Vagina (tissue), 2 donors: ENCODE data around the gene PKM. TPM values are rescaled to one million over a fixed set of nuclear protein-coding genes. Genes with fewer than 3 reads are reported as not detected.

ENCODE experiments used
- DNase-seq, 2 donors: peaks; one replicate each; pipeline ENCODE4 v3.0.0-alpha.2; 2017; ENCODE audit errors: extremely low spot score in 2 of 2
- H3K27ac ChIP-seq: fragments of 200-600 bp; sonication (generic); one replicate; pipeline ENCODE4 v1.5.1; 2019
- H3K27me3 ChIP-seq: fragments of 200-600 bp; sonication (generic); one replicate; pipeline ENCODE4 v1.5.1; 2019
- H3K36me3 ChIP-seq, 2 donors: fragments of 200-600 bp; sonication (generic); one replicate each; pipeline ENCODE4 v1.5.1; 2017 to 2019
- H3K4me1 ChIP-seq: fragments of 200-600 bp; sonication (generic); one replicate; pipeline ENCODE4 v1.5.1; 2019
- H3K4me3 ChIP-seq, 2 donors: fragments of 200-600 bp; sonication (generic); 1 replicate in 1 of 2; 2 replicates in 1 of 2; pipeline ENCODE4 v1.5.1; 2016 to 2019
- H3K9me3 ChIP-seq: fragments of 200-600 bp; sonication (generic); one replicate; pipeline ENCODE4 v1.5.1; 2019
- POLR2A ChIP-seq, 2 donors: fragments of 450-650 bp; IDR thresholded peaks; one replicate each; pipeline ENCODE4 v1.6.1; 2017; ENCODE audit warnings: antibody characterized with exemption in 2 of 2, mild to moderate bottlenecking in 2 of 2, moderate library complexity in 2 of 2
- POLR2AphosphoS5 ChIP-seq, 2 donors: sonication (generic); formaldehyde crosslinking; IDR thresholded peaks; one replicate each; pipeline ENCODE4 v1.9.0; 2017; ENCODE audit warnings: antibody characterized with exemption in 2 of 2, mild to moderate bottlenecking in 2 of 2, low read depth in 1 of 2; ENCODE audit not compliant: insufficient read depth in 1 of 2
- intact Hi-C: fragments of 100-400 bp; cut with DNase I; formaldehyde crosslinking; loops from one replicate; pipeline ENCODE4 v1.15.1; 2023
- total RNA-seq: library from RNA; depleted of rRNA; stranded (reverse); fragments of >200 nt; gene quantifications from one replicate; pipeline ENCODE4 v1.2.3, GENCODE V29; 2016
- TF ChIP-seq, protein P1 (sequence below), 3 experiments: fragments of 450-650 bp in 2 of 3; fragments of 200-600 bp in 1 of 3; sonication (generic) in 1 of 3; IDR thresholded peaks; one replicate each; pipeline ENCODE4 v1.5.1; 2017 to 2019; ENCODE audit warnings: antibody characterized with exemption in 3 of 3, mild to moderate bottlenecking in 2 of 3, moderate library complexity in 2 of 3

PKM gene
- total RNA-seq, 1 donor from 2014 or later = 484 TPM

DNA sequence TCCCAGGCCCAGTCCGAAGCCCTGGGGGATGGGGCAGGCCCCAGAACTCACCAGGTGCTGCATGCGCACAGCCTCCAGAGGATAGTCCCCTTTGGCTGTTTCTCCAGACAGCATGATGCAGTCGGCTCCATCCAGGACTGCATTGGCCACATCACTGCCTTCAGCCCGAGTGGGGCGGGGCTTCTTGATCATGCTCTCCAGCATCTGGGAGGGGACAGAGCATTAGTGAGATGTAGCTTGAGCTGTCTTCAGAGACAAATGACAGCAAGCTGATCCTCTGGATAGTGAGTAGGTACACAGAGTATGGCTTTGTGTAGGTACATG, 24.4 kb downstream of the PKM start:
- Histone ChIP-seq H3K27me3 (no peaks in the 10 kb centered on the region), H3K4me1 (peaks cover 16% of the 10 kb centered on the region), H3K9me3 (no peaks in the 10 kb centered on the region), H3K27ac (no peak overlapping the region), H3K36me3 (peaks cover 5 to 98% of the 10 kb centered on the region in 2 donors), H3K4me3 (no peak overlapping the region)
- TF ChIP-seq POLR2A (IDR thresholded peaks at IDR 0.05) (no peak), POLR2AphosphoS5 (IDR thresholded peaks at IDR 0.05; ENCODE audit: insufficient read depth in 1 of 2, low read depth in 1 of 2) (no peak)
- TF ChIP-seq, protein P1, sequence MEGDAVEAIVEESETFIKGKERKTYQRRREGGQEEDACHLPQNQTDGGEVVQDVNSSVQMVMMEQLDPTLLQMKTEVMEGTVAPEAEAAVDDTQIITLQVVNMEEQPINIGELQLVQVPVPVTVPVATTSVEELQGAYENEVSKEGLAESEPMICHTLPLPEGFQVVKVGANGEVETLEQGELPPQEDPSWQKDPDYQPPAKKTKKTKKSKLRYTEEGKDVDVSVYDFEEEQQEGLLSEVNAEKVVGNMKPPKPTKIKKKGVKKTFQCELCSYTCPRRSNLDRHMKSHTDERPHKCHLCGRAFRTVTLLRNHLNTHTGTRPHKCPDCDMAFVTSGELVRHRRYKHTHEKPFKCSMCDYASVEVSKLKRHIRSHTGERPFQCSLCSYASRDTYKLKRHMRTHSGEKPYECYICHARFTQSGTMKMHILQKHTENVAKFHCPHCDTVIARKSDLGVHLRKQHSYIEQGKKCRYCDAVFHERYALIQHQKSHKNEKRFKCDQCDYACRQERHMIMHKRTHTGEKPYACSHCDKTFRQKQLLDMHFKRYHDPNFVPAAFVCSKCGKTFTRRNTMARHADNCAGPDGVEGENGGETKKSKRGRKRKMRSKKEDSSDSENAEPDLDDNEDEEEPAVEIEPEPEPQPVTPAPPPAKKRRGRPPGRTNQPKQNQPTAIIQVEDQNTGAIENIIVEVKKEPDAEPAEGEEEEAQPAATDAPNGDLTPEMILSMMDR (IDR thresholded peaks at IDR 0.05) = no peak
- intact Hi-C loops = loop anchor here (10.0 kb wide), 1 partner anchor 68 kb away; the partner anchor contains the start of gene PARP6
- DNase-seq = no peak

- H3K4me1 ChIP-seq = peaks cover 16% of the 10 kb centered on the region
- H3K27ac ChIP-seq = no peak overlapping the region
- H3K36me3 ChIP-seq = peaks cover 5 to 98% of the 10 kb centered on the region in 2 donors
- H3K9me3 ChIP-seq = no peaks in the 10 kb centered on the region
- intact Hi-C loops = loop anchor here (10.0 kb wide), 1 partner anchor 69 kb away; the partner anchor contains the start of gene PARP6
- no peak for DNase-seq
- TF ChIP-seq POLR2AphosphoS5 (IDR thresholded peaks at IDR 0.05; ENCODE audit: insufficient read depth in 1 of 2, low read depth in 1 of 2) = no peak
- TF ChIP-seq, protein P1 (IDR thresholded peaks at IDR 0.05) = no peak
- TF ChIP-seq POLR2A (IDR thresholded peaks at IDR 0.05) = no peak
- H3K4me3 ChIP-seq = no peak overlapping the region
- no peaks in the 10 kb centered on the region for H3K27me3 ChIP-seq
These were observed 24.9 kb downstream of the PKM start for GRCh38 chr15:72205896-72206676.

- no peaks in the 10 kb centered on the region for H3K9me3 ChIP-seq
- no peak overlapping the region for H3K27ac ChIP-seq
- intact Hi-C loops = loop anchor here (10.0 kb wide), 1 partner anchor 70 kb away; the partner anchor contains the start of gene PARP6
- DNase-seq = no peak
- peaks cover 16% of the 10 kb centered on the region for H3K4me1 ChIP-seq
- TF ChIP-seq, protein P1 (IDR thresholded peaks at IDR 0.05) = no peak
- TF ChIP-seq POLR2AphosphoS5 (IDR thresholded peaks at IDR 0.05; ENCODE audit: insufficient read depth in 1 of 2, low read depth in 1 of 2) = no peak
- TF ChIP-seq POLR2A (IDR thresholded peaks at IDR 0.05) = no peak
- H3K36me3 ChIP-seq = peaks cover 5 to 98% of the 10 kb centered on the region in 2 donors
- H3K27me3 ChIP-seq = no peaks in the 10 kb centered on the region
- H3K4me3 ChIP-seq = no peak overlapping the region
These were observed 25.7 kb downstream of the PKM start for GRCh38 chr15:72205273-72205672.

- no peak for DNase-seq
- H3K4me1 ChIP-seq = peaks cover 16% of the 10 kb centered on the region
- TF ChIP-seq POLR2A (IDR thresholded peaks at IDR 0.05) = no peak
- TF ChIP-seq POLR2AphosphoS5 (IDR thresholded peaks at IDR 0.05; ENCODE audit: insufficient read depth in 1 of 2, low read depth in 1 of 2) = peak; percentile 49 to 64
- no peak overlapping the region for H3K27ac ChIP-seq
- H3K9me3 ChIP-seq = no peaks in the 10 kb centered on the region
- no peaks in the 10 kb centered on the region for H3K27me3 ChIP-seq
- no peak overlapping the region for H3K4me3 ChIP-seq
- intact Hi-C loops = loop anchor here (10.0 kb wide), 1 partner anchor 71 kb away; the partner anchor contains the start of gene PARP6
- peaks cover 5 to 91% of the 10 kb centered on the region in 2 donors for H3K36me3 ChIP-seq
These were observed 27.5 kb downstream of the PKM start for GRCh38 chr15:72203507-72203837.

- no peaks in the 10 kb centered on the region for H3K9me3 ChIP-seq
- intact Hi-C loops = loop anchor here (10.0 kb wide), 1 partner anchor 72 kb away; the partner anchor contains the start of gene PARP6
- no peaks in the 10 kb centered on the region for H3K27me3 ChIP-seq
- peaks cover 5 to 86% of the 10 kb centered on the region in 2 donors for H3K36me3 ChIP-seq
- no peak for DNase-seq
- peak overlapping the region; percentile 36 for H3K27ac ChIP-seq
- no peak overlapping the region for H3K4me3 ChIP-seq
- TF ChIP-seq POLR2A (IDR thresholded peaks at IDR 0.05) (no peak), POLR2AphosphoS5 (IDR thresholded peaks at IDR 0.05; ENCODE audit: insufficient read depth in 1 of 2, low read depth in 1 of 2) (no peak)
- TF ChIP-seq, protein P1 (IDR thresholded peaks at IDR 0.05) = no peak
- peaks cover 16% of the 10 kb centered on the region for H3K4me1 ChIP-seq
These were observed 28.0 kb downstream of the PKM start for GRCh38 chr15:72202801-72203506.
